ENCODE measurements around the gene WFDC8. TPM values are rescaled to one million over a fixed set of nuclear protein-coding genes. Genes with fewer than 3 reads are reported as not detected.

Gene WFDC8
- total RNA-seq, 2 donors from 2014 or later = not detected

- Histone ChIP-seq H3K36me3 (no peaks in the 10 kb centered on the region), H3K27me3 (replicated peaks; ENCODE audit: insufficient read depth) (no peaks in the 10 kb centered on the region), H3K9me3 (no peaks in the 10 kb centered on the region), H3K4me3 (no peak overlapping the region), H3K27ac (no peak overlapping the region), H3K4me1 (replicated peaks) (no peaks in the 10 kb centered on the region)
- intact Hi-C loops (cut with DNase I) = no loop called here
- DNase-seq (ENCODE audit: low spot score) = no peak
- TF ChIP-seq POLR2A (IDR thresholded peaks at IDR 0.05) = no peak
- no peak for TF ChIP-seq POLR2AphosphoS5 (IDR thresholded peaks at IDR 0.05)
- no peak for TF ChIP-seq CTCF (IDR thresholded peaks at IDR 0.05)
- WGBS = 77% methylated on average over 1 of the region's 1 CpG
Measured at GRCh38 chr20:45523821-45524220, 55.3 kb downstream of the WFDC8 start.

GRCh38 chr20:45518282-45518681 is 60.8 kb downstream of the WFDC8 start:
- DNase-seq (ENCODE audit: low spot score) = peak; percentile 56
- 21% methylated on average over 2 of the region's 2 CpGs for WGBS
- no peak for TF ChIP-seq CTCF (IDR thresholded peaks at IDR 0.05)
- TF ChIP-seq POLR2A (IDR thresholded peaks at IDR 0.05) = no peak
- TF ChIP-seq POLR2AphosphoS5 (IDR thresholded peaks at IDR 0.05) = peak; percentile 66
- H3K9me3 ChIP-seq = no peaks in the 10 kb centered on the region
- no peak overlapping the region for H3K4me3 ChIP-seq
- H3K4me1 ChIP-seq (replicated peaks) = no peaks in the 10 kb centered on the region
- intact Hi-C loops (cut with DNase I) = no loop called here
- no peaks in the 10 kb centered on the region for H3K27me3 ChIP-seq (replicated peaks; ENCODE audit: insufficient read depth)
- H3K27ac ChIP-seq = no peak overlapping the region
- H3K36me3 ChIP-seq = no peaks in the 10 kb centered on the region

GRCh38 chr20:45515147-45515913 is 63.8 kb downstream of the WFDC8 start, which contains the start of gene SPINT3:
SPINT3 (minus strand) TSS chr20:45515622; CDS start chr20:45515608, 14 bp downstream.
- 63% methylated on average over 5 of the region's 5 CpGs for WGBS
- no peaks in the 10 kb centered on the region for H3K36me3 ChIP-seq
- peak; percentile 5 for DNase-seq (ENCODE audit: low spot score)
- TF ChIP-seq POLR2AphosphoS5 (IDR thresholded peaks at IDR 0.05) (no peak), POLR2A (IDR thresholded peaks at IDR 0.05) (no peak), CTCF (IDR thresholded peaks at IDR 0.05) (no peak)
- H3K4me1 ChIP-seq (replicated peaks) = no peaks in the 10 kb centered on the region
- intact Hi-C loops (cut with DNase I) = no loop called here
- H3K27ac ChIP-seq = no peak within 1 kb of the TSS
- H3K27me3 ChIP-seq (replicated peaks; ENCODE audit: insufficient read depth) = no peaks in the 10 kb centered on the region
- H3K9me3 ChIP-seq = no peaks in the 10 kb centered on the region
- no peak within 1 kb of the TSS for H3K4me3 ChIP-seq

- Histone ChIP-seq H3K9me3 (no peaks in the 10 kb centered on the region), H3K27me3 (replicated peaks; ENCODE audit: insufficient read depth) (peaks cover 2% of the 10 kb centered on the region), H3K4me1 (replicated peaks) (no peaks in the 10 kb centered on the region), H3K27ac (no peak overlapping the region), H3K4me3 (no peak overlapping the region), H3K36me3 (no peaks in the 10 kb centered on the region)
- WGBS = 80% methylated on average over 5 of the region's 5 CpGs
- intact Hi-C loops (cut with DNase I) = no loop called here
- TF ChIP-seq POLR2A (IDR thresholded peaks at IDR 0.05) (no peak), POLR2AphosphoS5 (IDR thresholded peaks at IDR 0.05) (no peak), CTCF (IDR thresholded peaks at IDR 0.05) (no peak)
- DNase-seq (ENCODE audit: low spot score) = no peak
Measured at GRCh38 chr20:45510242-45510862, 68.7 kb downstream of the WFDC8 start.
